MM.1S (cell line): ENCODE measurements around the gene PDE6D.

Experiments
- DNase-seq: peaks from one replicate; pipeline ENCODE4 v3.0.0-alpha.2; 2015
- H2AFZ ChIP-seq: fragments of 300-600 bp; sonication (generic); 2 replicates; pipeline ENCODE4 v1.6.0; 2016; ENCODE audit warnings: antibody characterized with exemption, low read length
- H3F3A ChIP-seq: fragments of 300-600 bp; sonication (generic); 2 replicates; pipeline ENCODE4 v1.6.1; 2016; ENCODE audit warnings: mild to moderate bottlenecking, antibody characterized with exemption, low read length, moderate library complexity, mixed read lengths; ENCODE audit not compliant: insufficient read depth
- H3K27ac ChIP-seq: fragments of 300-600 bp; sonication (generic); 2 replicates; pipeline ENCODE4 v1.5.1; 2016; ENCODE audit warnings: mild to moderate bottlenecking, low read length
- H3K27me3 ChIP-seq: fragments of 300-600 bp; sonication (generic); replicated peaks from 2 replicates; pipeline ENCODE4 v1.6.0; 2016; ENCODE audit warnings: low read length; ENCODE audit not compliant: insufficient read depth
- H3K36me3 ChIP-seq: fragments of 300-600 bp; sonication (generic); replicated peaks from 2 replicates; pipeline ENCODE4 v1.6.1; 2016; ENCODE audit warnings: mild to moderate bottlenecking, low read length, mixed read lengths; ENCODE audit not compliant: insufficient read depth
- H3K4me1 ChIP-seq: fragments of 300-600 bp; sonication (generic); 2 replicates; pipeline ENCODE4 v1.6.1; 2016; ENCODE audit warnings: low read length, mixed read lengths
- H3K4me2 ChIP-seq: fragments of 300-600 bp; sonication (generic); 2 replicates; pipeline ENCODE4 v1.6.0; 2016; ENCODE audit warnings: low read depth, low read length
- H3K4me3 ChIP-seq: fragments of 300-600 bp; sonication (generic); 2 replicates; pipeline ENCODE4 v1.5.1; 2016; ENCODE audit warnings: low read length, mixed read lengths
- H3K79me2 ChIP-seq: fragments of 300-600 bp; sonication (generic); 2 replicates; pipeline ENCODE4 v1.6.1; 2016; ENCODE audit warnings: mixed run types, low read length, mixed read lengths
- H3K9ac ChIP-seq: fragments of 300-600 bp; sonication (generic); 2 replicates; pipeline ENCODE4 v1.6.1; 2016; ENCODE audit warnings: low read length, mixed read lengths
- H3K9me2 ChIP-seq: fragments of 300-600 bp; sonication (generic); replicated peaks from 2 replicates; pipeline ENCODE4 v1.6.1; 2016; ENCODE audit warnings: mild to moderate bottlenecking, low read length, mixed read lengths; ENCODE audit not compliant: insufficient read depth
- H3K9me3 ChIP-seq: fragments of 300-600 bp; sonication (generic); replicated peaks from 2 replicates; pipeline ENCODE4 v1.6.1; 2016; ENCODE audit warnings: mild to moderate bottlenecking, low read length, mixed read lengths; ENCODE audit not compliant: insufficient read depth
- H4K20me1 ChIP-seq: fragments of 300-600 bp; sonication (generic); 2 replicates; pipeline ENCODE4 v1.6.1; 2016; ENCODE audit warnings: mild to moderate bottlenecking, low read length, moderate library complexity, mixed read lengths; ENCODE audit not compliant: insufficient read depth
- CTCF ChIP-seq: fragments of 300-600 bp; sonication (generic); IDR thresholded peaks from 2 replicates; pipeline ENCODE4 v1.5.1; 2016; ENCODE audit warnings: antibody characterized with exemption, low read length, mixed read lengths
- EZH2 ChIP-seq: fragments of 300-600 bp; sonication (generic); optimal IDR thresholded peaks from 2 replicates; pipeline ENCODE3; 2017; ENCODE audit warnings: low read depth, mild to moderate bottlenecking, antibody characterized with exemption, low read length, mixed read lengths
- EZH2phosphoT487 ChIP-seq: fragments of 300-600 bp; sonication (generic); IDR thresholded peaks from 2 replicates; pipeline ENCODE4 v1.6.1; 2018; ENCODE audit warnings: antibody characterized with exemption, low read length

Gene PDE6D

GRCh38 chr2:231786917-231787292, 5.8 kb upstream of the PDE6D start:
- Histone ChIP-seq H2AFZ (no peak overlapping the region), H3K36me3 (0 out of 2 replicates have a peak, but pooled peaks cover 3% of the 10 kb centered on the region), H3K9me2 (no peaks in the 10 kb centered on the region), H3K27ac (no peak overlapping the region; the same call in 1 of the 2 replicates), H3K4me2 (peak overlapping the region; percentile 92), H3K4me3 (peak overlapping the region; percentile 89), H3K27me3 (no peaks in the 10 kb centered on the region), H3K9me3 (no peaks in the 10 kb centered on the region), H3F3A (0 out of 2 replicates have a peak, but pooled peaks cover 8% of the 10 kb centered on the region), H4K20me1 (no peaks in the 10 kb centered on the region), H3K9ac (peak overlapping the region; percentile 70), H3K4me1 (peaks cover 28% of the 10 kb centered on the region), H3K79me2 (peaks cover 95% of the 10 kb centered on the region)
- no peak for DNase-seq
- TF ChIP-seq CTCF (no peak), EZH2 (no peak), EZH2phosphoT487 (no peak)

GRCh38 chr2:231786177-231786916, 5.3 kb upstream of the PDE6D start, which contains the start of gene COPS7B:
COPS7B (plus strand) TSS chr2:231786445; CDS start chr2:231788571, 2,126 bp downstream.
- H3K4me3 ChIP-seq = peak within 1 kb of the TSS; percentile 89
- H3K9me3 ChIP-seq = no peaks in the 10 kb centered on the region
- H3K27me3 ChIP-seq = no peaks in the 10 kb centered on the region
- H2AFZ ChIP-seq = peak within 1 kb of the TSS; percentile 53
- 0 out of 2 replicates have a peak, but pooled peaks cover 8% of the 10 kb centered on the region for H3F3A ChIP-seq
- 0 out of 2 replicates have a peak, but pooled peaks cover 3% of the 10 kb centered on the region for H3K36me3 ChIP-seq
- peak within 1 kb of the TSS; percentile 70 for H3K9ac ChIP-seq
- DNase-seq = peak; percentile 79
- H4K20me1 ChIP-seq = no peaks in the 10 kb centered on the region
- TF ChIP-seq CTCF (peak; percentile 59), EZH2phosphoT487 (no peak), EZH2 (no peak)
- peaks cover 92% of the 10 kb centered on the region for H3K79me2 ChIP-seq
- H3K9me2 ChIP-seq = no peaks in the 10 kb centered on the region
- peak within 1 kb of the TSS; percentile 43; the same call in 1 of the 2 replicates for H3K27ac ChIP-seq
- peaks cover 28% of the 10 kb centered on the region for H3K4me1 ChIP-seq
- H3K4me2 ChIP-seq = peak within 1 kb of the TSS; percentile 92

GRCh38 chr2:231785822-231786176, 4.7 kb upstream of the PDE6D start:
- Histone ChIP-seq H2AFZ (peak overlapping the region; percentile 53), H3K79me2 (peaks cover 88% of the 10 kb centered on the region)

More at GRCh38 chr2:231785822-231786176, 4.7 kb upstream of the PDE6D start:
- TF ChIP-seq CTCF = no peak
- TF ChIP-seq EZH2 = no peak
- no peak for TF ChIP-seq EZH2phosphoT487
- 0 out of 2 replicates have a peak, but pooled peaks cover 3% of the 10 kb centered on the region for H3K36me3 ChIP-seq
- H3K27me3 ChIP-seq = no peaks in the 10 kb centered on the region
- no peaks in the 10 kb centered on the region for H3K9me2 ChIP-seq
- H3K9me3 ChIP-seq = no peaks in the 10 kb centered on the region
- peak overlapping the region; percentile 89 for H3K4me3 ChIP-seq
- 0 out of 2 replicates have a peak, but pooled peaks cover 8% of the 10 kb centered on the region for H3F3A ChIP-seq
- peak overlapping the region; percentile 43; the same call in 1 of the 2 replicates for H3K27ac ChIP-seq
- H3K4me1 ChIP-seq = peaks cover 28% of the 10 kb centered on the region
- no peak for DNase-seq
- H3K9ac ChIP-seq = peak overlapping the region; percentile 70
- peak overlapping the region; percentile 82 for H3K4me2 ChIP-seq
- no peaks in the 10 kb centered on the region for H4K20me1 ChIP-seq
